T-helper 2 cell (primary cell): ENCODE data around the gene SLC44A1.

Experiments
- DNase-seq, 5 experiments: peaks; one replicate each; pipeline versions ENCODE4 v3.0.0 to v3.0.0-alpha.2; 2012 to 2022

The SLC44A1 gene

GRCh38 chr9:105306351-105307140 lies 62.1 kb downstream of the SLC44A1 start:
- DNase-seq: no peak

- no peak for DNase-seq
These were observed 63.2 kb downstream of the SLC44A1 start for GRCh38 chr9:105307591-105308130.

- DNase-seq: no peak
These were observed 64.2 kb downstream of the SLC44A1 start for GRCh38 chr9:105308461-105309341.

- no peak for DNase-seq
These were observed 65.1 kb downstream of the SLC44A1 start for GRCh38 chr9:105309531-105309931.

- DNase-seq: no peak
These were observed 66.9 kb downstream of the SLC44A1 start for GRCh38 chr9:105311306-105311705.

- DNase-seq: no peak
These were observed 68.8 kb downstream of the SLC44A1 start for GRCh38 chr9:105313238-105313637.

GRCh38 chr9:105316703-105317102 lies 72.3 kb downstream of the SLC44A1 start:
- no peak for DNase-seq

- DNase-seq: no peak
These were observed 74.3 kb downstream of the SLC44A1 start for GRCh38 chr9:105318729-105319191.

GRCh38 chr9:105319202-105319813 lies 74.9 kb downstream of the SLC44A1 start:
- no peak for DNase-seq

- DNase-seq: no peak
These were observed 76.1 kb downstream of the SLC44A1 start for GRCh38 chr9:105320568-105320967.

- DNase-seq: no peak
These were observed 83.8 kb downstream of the SLC44A1 start for GRCh38 chr9:105328296-105328695.

- DNase-seq: no peak
These were observed 84.6 kb downstream of the SLC44A1 start for GRCh38 chr9:105328872-105329718.

GRCh38 chr9:105329719-105330062 lies 85.2 kb downstream of the SLC44A1 start:
- DNase-seq: no peak

GRCh38 chr9:105330201-105330600 lies 85.8 kb downstream of the SLC44A1 start:
- peak in 1 of 5 experiments; percentile 12 for DNase-seq

GRCh38 chr9:105330755-105331154 lies 86.3 kb downstream of the SLC44A1 start:
- no peak for DNase-seq

- DNase-seq: no peak
These were observed 86.7 kb downstream of the SLC44A1 start for GRCh38 chr9:105331160-105331559.

GRCh38 chr9:105331755-105332154 lies 87.3 kb downstream of the SLC44A1 start:
- no peak for DNase-seq

GRCh38 chr9:105332471-105332870 lies 88.0 kb downstream of the SLC44A1 start:
- no peak for DNase-seq

GRCh38 chr9:105333076-105333475 lies 88.6 kb downstream of the SLC44A1 start:
- DNase-seq: no peak

- no peak for DNase-seq
These were observed 89.4 kb downstream of the SLC44A1 start for GRCh38 chr9:105333811-105334210.

GRCh38 chr9:105338308-105338707 lies 93.9 kb downstream of the SLC44A1 start:
- DNase-seq: no peak

- peak in 1 of 5 experiments; percentile 7 for DNase-seq
These were observed 95.4 kb downstream of the SLC44A1 start for GRCh38 chr9:105339849-105340248.
